ENCODE measurements around the gene KLK15. TPM values are rescaled to one million over a fixed set of nuclear protein-coding genes. Genes with fewer than 3 reads are reported as not detected.
"Not testable (repeated sequence)": the region's sequence is repeated elsewhere in the genome, so short reads cannot be mapped to it uniquely, and the experiment has no call there.

Gene KLK15
- total RNA-seq, 1 experiment from 2014 or later = not detected

GRCh38 chr19:50791594-50792271 lies 41.6 kb downstream of the KLK15 start:
- in situ Hi-C loops (cut with HindIII; ENCODE audit: low pct_unique_long_range_greater_than_20kb, low sequenced_read_pairs) = no loop called here

GRCh38 chr19:50790922-50791467 lies 42.4 kb downstream of the KLK15 start:
- in situ Hi-C loops (cut with HindIII; ENCODE audit: low pct_unique_long_range_greater_than_20kb, low sequenced_read_pairs) = no loop called here
- DNase-seq (ENCODE audit: low read depth, low spot score) = no peak

More at GRCh38 chr19:50791594-50792271, 41.6 kb downstream of the KLK15 start:
- no peak for DNase-seq (ENCODE audit: low read depth, low spot score)

GRCh38 chr19:50790396-50790795 lies 43.0 kb downstream of the KLK15 start, which contains the start of gene ACP4:
TSS of gene ACP4 (plus strand) at chr19:50790415. CDS start at chr19:50790415, 0 bp downstream.
- in situ Hi-C loops (cut with HindIII; ENCODE audit: low pct_unique_long_range_greater_than_20kb, low sequenced_read_pairs) = no loop called here
- no peak for DNase-seq (ENCODE audit: low read depth, low spot score)

GRCh38 chr19:50785329-50785728 lies 48.0 kb downstream of the KLK15 start:
- in situ Hi-C loops (cut with HindIII; ENCODE audit: low pct_unique_long_range_greater_than_20kb, low sequenced_read_pairs) = no loop called here
- no peak for DNase-seq (ENCODE audit: low read depth, low spot score)

- DNase-seq (ENCODE audit: low read depth, low spot score) = no peak
- in situ Hi-C loops (cut with HindIII; ENCODE audit: low pct_unique_long_range_greater_than_20kb, low sequenced_read_pairs) = no loop called here
Observed at GRCh38 chr19:50784710-50785109, 48.7 kb downstream of the KLK15 start.

- DNase-seq (ENCODE audit: low read depth, low spot score); in situ Hi-C loops (cut with HindIII; ENCODE audit: low pct_unique_long_range_greater_than_20kb, low sequenced_read_pairs): not testable (repeated sequence)
Observed at GRCh38 chr19:50783848-50784152, 49.6 kb downstream of the KLK15 start.

GRCh38 chr19:50780753-50781435 lies 52.5 kb downstream of the KLK15 start:
- in situ Hi-C loops (cut with HindIII; ENCODE audit: low pct_unique_long_range_greater_than_20kb, low sequenced_read_pairs) = no loop called here
- no peak for DNase-seq (ENCODE audit: low read depth, low spot score)

DNA sequence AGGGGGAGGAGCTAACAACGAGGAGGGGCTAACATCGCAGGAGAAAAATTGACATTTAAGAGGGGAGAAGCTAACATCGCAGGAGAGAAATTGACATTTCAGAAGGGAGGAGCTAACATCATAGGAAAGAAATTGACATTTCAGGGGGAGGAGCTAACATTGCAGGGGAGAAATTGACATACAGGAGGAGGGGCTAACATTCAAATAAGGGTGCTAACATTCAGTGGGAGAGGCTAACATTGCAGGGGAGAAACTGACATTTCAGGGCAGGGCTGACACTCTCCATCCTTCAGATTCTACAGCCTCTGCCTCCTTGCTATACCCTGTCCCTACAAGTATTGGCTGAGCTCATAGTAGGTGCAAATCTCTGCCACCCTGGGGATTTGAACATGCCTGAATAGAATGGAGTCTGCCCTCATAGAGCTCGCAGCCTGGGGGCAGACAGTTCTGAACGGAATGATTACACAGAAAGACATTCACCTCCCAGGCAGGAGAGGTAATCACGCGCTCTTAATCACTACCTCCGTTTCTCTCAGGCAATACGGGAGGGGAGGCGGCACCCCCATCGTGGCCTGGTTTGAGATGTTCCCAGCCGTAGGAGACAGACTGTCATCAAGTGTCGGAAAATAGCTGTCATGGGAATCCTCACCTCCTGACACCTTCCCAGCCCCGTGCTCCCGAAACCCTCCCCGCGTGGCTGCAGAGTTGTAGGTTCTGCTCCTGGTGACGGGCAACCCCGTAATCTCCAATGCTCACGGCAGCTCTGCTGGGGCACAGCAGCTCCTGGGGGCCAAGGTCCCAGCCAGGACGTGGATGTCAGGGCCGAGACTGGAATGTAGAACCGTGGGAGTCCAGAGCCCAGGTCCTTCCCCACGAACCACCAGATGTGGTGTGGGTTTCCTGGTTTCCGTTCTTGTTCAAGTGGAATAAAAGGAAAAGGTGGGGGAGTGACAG lies 53.6 kb downstream of the KLK15 start:
- in situ Hi-C loops (cut with HindIII; ENCODE audit: low pct_unique_long_range_greater_than_20kb, low sequenced_read_pairs) = no loop called here
- DNase-seq (ENCODE audit: low read depth, low spot score) = no peak

- DNase-seq (ENCODE audit: low read depth, low spot score) = no peak
- in situ Hi-C loops (cut with HindIII; ENCODE audit: low pct_unique_long_range_greater_than_20kb, low sequenced_read_pairs) = no loop called here
Observed at GRCh38 chr19:50778906-50779430, 54.4 kb downstream of the KLK15 start.

- in situ Hi-C loops (cut with HindIII; ENCODE audit: low pct_unique_long_range_greater_than_20kb, low sequenced_read_pairs) = no loop called here
- DNase-seq (ENCODE audit: low read depth, low spot score) = no peak
Observed at GRCh38 chr19:50777830-50778303, 55.5 kb downstream of the KLK15 start.

GRCh38 chr19:50777261-50777660 lies 56.1 kb downstream of the KLK15 start:
- DNase-seq (ENCODE audit: low read depth, low spot score) = no peak
- in situ Hi-C loops (cut with HindIII; ENCODE audit: low pct_unique_long_range_greater_than_20kb, low sequenced_read_pairs) = no loop called here

- in situ Hi-C loops (cut with HindIII; ENCODE audit: low pct_unique_long_range_greater_than_20kb, low sequenced_read_pairs) = no loop called here
- no peak for DNase-seq (ENCODE audit: low read depth, low spot score)
Observed at GRCh38 chr19:50776131-50776530, 57.2 kb downstream of the KLK15 start.

Small RNA genes lying within 50 kb of the gene (small RNA-seq; reads per million reads assigned to genes)
- gene SNORD88A (61.9 to 659 reads per million in 2 experiments), gene SNORD88B (0 reads per million in 2 experiments), gene SNORD88C (0 reads per million in 2 experiments)

Other genes starting within 250 kb of the KLK15 start
- 0.55 and 1.6 TPM in 2 replicates for gene SYT3, start 193.7 kb downstream of the KLK15 start, total RNA-seq (2014; rRNA removed; shearing (Covaris generic))
- gene C19orf81, start 184.1 kb downstream of the KLK15 start, total RNA-seq (2014; rRNA removed; shearing (Covaris generic)) = 2.7 and 4.3 TPM in 2 replicates
- 0.27 and 0.48 TPM in 2 replicates for gene SHANK1, start 113.8 kb downstream of the KLK15 start, total RNA-seq (2014; rRNA removed; shearing (Covaris generic))
- 1.0 and 1.2 TPM in 2 replicates for gene CLEC11A, start 110.2 kb downstream of the KLK15 start, total RNA-seq (2014; rRNA removed; shearing (Covaris generic))
- gene GPR32, start 63.1 kb downstream of the KLK15 start, total RNA-seq (2014; rRNA removed; shearing (Covaris generic)) = not detected in 2 replicates
- not detected in 2 replicates for gene ACP4, start 43.2 kb downstream of the KLK15 start, total RNA-seq (2014; rRNA removed; shearing (Covaris generic))
- gene KLK1, start 9.8 kb downstream of the KLK15 start, total RNA-seq (2014; rRNA removed; shearing (Covaris generic)) = not detected in 2 replicates
- not detected in 2 replicates for gene KLK3, start 21.3 kb upstream of the KLK15 start, total RNA-seq (2014; rRNA removed; shearing (Covaris generic))
- gene KLK2, start 39.9 kb upstream of the KLK15 start, total RNA-seq (2014; rRNA removed; shearing (Covaris generic)) = 0.96 and 2.0 TPM in 2 replicates
- gene KLK4, start 77.8 kb upstream of the KLK15 start, total RNA-seq (2014; rRNA removed; shearing (Covaris generic)) = 1.0 TPM in 1 of 2 replicates, not detected in the other
- not detected in 2 replicates for gene KLK5, start 119.5 kb upstream of the KLK15 start, total RNA-seq (2014; rRNA removed; shearing (Covaris generic))
- gene KLK6, start 136.0 kb upstream of the KLK15 start, total RNA-seq (2014; rRNA removed; shearing (Covaris generic)) = not detected in 2 replicates
- not detected in 2 replicates for gene KLK7, start 150.3 kb upstream of the KLK15 start, total RNA-seq (2014; rRNA removed; shearing (Covaris generic))
- gene KLK8, start 168.0 kb upstream of the KLK15 start, total RNA-seq (2014; rRNA removed; shearing (Covaris generic)) = 0.96 TPM in 1 of 2 replicates, not detected in the other
- gene KLK10, start 186.1 kb upstream of the KLK15 start, total RNA-seq (2014; rRNA removed; shearing (Covaris generic)) = not detected in 2 replicates
- gene KLK11, start 193.0 kb upstream of the KLK15 start, total RNA-seq (2014; rRNA removed; shearing (Covaris generic)) = not detected in 2 replicates
- not detected in 2 replicates for gene KLK12, start 201.4 kb upstream of the KLK15 start, total RNA-seq (2014; rRNA removed; shearing (Covaris generic))
- not detected in 2 replicates for gene KLK13, start 231.5 kb upstream of the KLK15 start, total RNA-seq (2014; rRNA removed; shearing (Covaris generic))
- not detected in 2 replicates for gene KLK14, start 249.3 kb upstream of the KLK15 start, total RNA-seq (2014; rRNA removed; shearing (Covaris generic))

Measured in SK-MEL-5 (cell line).